Measurements from ENCODE around the gene ARID2.

The ARID2 gene

GRCh38 chr12:45928309-45928708 lies 198.8 kb downstream of the ARID2 start:
- DNase-seq (ENCODE audit: low read depth in 2 of 3, low spot score in 2 of 3): no peak

DNA sequence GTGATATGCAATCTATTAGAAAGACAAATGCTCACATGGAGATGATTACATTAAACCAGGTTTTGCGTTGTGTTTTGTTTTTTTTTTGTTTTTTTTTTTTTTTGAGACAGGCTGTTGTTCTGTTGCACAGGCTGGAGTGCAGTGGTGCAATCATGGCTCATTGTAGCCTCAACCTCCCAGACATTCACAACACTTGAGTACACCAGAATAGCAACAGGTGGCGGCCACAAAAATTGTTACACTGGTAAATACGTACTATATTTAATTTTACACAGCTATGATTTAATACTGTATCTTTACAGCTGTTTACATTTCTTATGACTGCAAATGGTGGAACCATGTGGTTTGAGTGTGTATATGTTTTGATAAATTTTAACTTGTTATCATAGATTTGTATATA lies 200.9 kb downstream of the ARID2 start:
- DNase-seq (ENCODE audit: low read depth in 2 of 3, low spot score in 2 of 3): no peak

DNA sequence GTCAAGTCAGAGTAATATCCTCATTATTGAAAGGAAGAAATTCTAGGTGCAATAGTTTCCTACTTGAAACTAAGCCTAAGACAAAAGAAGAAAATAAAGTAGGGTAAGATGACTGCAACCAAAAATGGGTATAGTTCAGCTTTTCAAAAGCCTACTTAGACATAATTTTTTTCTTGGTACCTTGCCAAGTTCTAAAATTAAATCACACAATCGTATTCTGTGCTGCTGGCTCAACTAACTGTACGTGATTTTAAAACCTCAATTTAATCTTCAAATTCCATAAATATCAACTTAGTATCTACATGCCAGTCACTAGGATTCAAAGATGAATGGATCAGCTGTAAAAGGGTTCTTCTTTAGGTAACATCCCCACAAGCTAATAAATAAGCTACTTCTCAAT lies 204.0 kb downstream of the ARID2 start:
- DNase-seq (ENCODE audit: low read depth in 2 of 3, low spot score in 2 of 3): no peak

GRCh38 chr12:45934956-45935355 lies 205.4 kb downstream of the ARID2 start:
- no peak for DNase-seq (ENCODE audit: low read depth in 2 of 3, low spot score in 2 of 3)

- no peak for DNase-seq (ENCODE audit: low read depth in 2 of 3, low spot score in 2 of 3)
Observed at GRCh38 chr12:45938566-45938965, 209.1 kb downstream of the ARID2 start.

- DNase-seq (ENCODE audit: low read depth in 2 of 3, low spot score in 2 of 3): no peak
Observed at GRCh38 chr12:45939759-45940158, 210.3 kb downstream of the ARID2 start.

DNA sequence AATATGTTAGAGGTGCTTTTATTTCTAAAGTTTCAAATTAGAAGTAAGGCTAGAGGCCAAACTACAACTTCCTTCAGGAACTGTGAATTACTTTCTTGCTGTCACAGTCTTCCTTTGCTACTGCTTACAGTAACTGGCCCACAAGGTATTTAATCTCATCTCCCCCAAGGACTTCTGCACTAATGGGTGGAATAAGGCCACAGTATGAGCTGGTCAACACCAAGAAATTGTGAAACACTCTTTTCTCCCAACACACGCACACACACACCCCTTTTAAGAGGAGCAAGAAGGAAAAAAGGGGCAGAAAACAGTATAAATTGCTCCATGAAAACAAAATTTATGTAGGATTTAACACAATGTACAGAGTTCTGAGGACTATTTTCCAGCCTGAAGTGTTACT lies 215.3 kb downstream of the ARID2 start:
- no peak for DNase-seq (ENCODE audit: low read depth in 2 of 3, low spot score in 2 of 3)

DNA sequence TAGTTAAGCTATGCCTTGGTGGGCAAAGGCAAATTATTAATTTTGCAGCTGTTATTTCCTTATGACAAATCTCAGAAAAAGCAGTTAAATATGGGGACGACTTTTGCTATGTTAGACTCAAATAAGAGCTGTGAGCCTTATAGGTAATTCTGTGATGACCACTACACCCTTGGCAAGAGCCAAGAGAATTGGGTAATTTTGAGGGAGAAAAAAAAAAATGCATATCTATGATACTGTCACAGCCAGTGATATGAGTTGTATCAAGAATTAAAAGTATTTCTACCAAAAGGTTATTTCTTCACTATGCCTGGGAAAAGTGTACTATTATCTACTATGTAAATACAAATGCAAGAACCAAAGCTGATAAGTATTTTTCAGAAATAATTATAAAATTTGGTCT lies 216.9 kb downstream of the ARID2 start:
- DNase-seq (ENCODE audit: low read depth in 2 of 3, low spot score in 2 of 3): no peak

DNA sequence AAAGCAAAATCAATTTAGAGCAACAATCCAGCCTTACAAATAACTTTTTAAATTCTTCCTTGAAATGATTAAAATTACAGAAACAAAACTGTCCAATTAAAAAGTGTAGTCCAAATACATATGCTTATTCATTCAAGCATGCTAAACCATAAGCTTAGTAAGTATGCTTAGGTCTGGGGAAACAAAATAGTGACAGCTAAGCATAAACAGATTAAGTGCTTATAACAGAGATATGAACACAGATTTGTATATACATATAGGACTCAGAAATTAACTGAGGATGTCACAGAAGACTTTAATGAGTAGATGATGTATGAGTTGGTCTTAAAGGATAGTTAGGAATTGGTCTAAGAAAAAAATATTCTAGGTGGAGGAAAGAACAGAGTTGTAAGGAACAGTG lies 219.0 kb downstream of the ARID2 start:
- no peak for DNase-seq (ENCODE audit: low read depth in 2 of 3, low spot score in 2 of 3)
